Coronary artery (tissue), 2 donors: Measurements from ENCODE around the gene FAM221B.

ENCODE experiments used
- DNase-seq: peaks from one replicate; pipeline ENCODE4 v3.0.0-alpha.2; 2017; ENCODE audit warnings: low spot score
- H3K27ac ChIP-seq, 2 donors: fragments of 200-600 bp; sonication (generic); one replicate each; pipeline ENCODE4 v1.5.1; 2016 to 2019
- H3K4me3 ChIP-seq: fragments of 200-600 bp; sonication (generic); 2 replicates; pipeline ENCODE4 v1.5.1; 2016; ENCODE audit warnings: mild to moderate bottlenecking, moderate library complexity
- CTCF ChIP-seq: fragments of 200-600 bp; sonication (generic); IDR thresholded peaks from one replicate; pipeline ENCODE4 v1.5.1; 2019; ENCODE audit warnings: antibody characterized with exemption

FAM221B gene

GRCh38 chr9:35792024-35792813 is 36.3 kb downstream of the FAM221B start:
- no peak for TF ChIP-seq CTCF
- H3K4me3 ChIP-seq: peak overlapping the region; percentile 93
- no peak for DNase-seq
- peak overlapping the region; percentile 77 to 92 for H3K27ac ChIP-seq

DNA sequence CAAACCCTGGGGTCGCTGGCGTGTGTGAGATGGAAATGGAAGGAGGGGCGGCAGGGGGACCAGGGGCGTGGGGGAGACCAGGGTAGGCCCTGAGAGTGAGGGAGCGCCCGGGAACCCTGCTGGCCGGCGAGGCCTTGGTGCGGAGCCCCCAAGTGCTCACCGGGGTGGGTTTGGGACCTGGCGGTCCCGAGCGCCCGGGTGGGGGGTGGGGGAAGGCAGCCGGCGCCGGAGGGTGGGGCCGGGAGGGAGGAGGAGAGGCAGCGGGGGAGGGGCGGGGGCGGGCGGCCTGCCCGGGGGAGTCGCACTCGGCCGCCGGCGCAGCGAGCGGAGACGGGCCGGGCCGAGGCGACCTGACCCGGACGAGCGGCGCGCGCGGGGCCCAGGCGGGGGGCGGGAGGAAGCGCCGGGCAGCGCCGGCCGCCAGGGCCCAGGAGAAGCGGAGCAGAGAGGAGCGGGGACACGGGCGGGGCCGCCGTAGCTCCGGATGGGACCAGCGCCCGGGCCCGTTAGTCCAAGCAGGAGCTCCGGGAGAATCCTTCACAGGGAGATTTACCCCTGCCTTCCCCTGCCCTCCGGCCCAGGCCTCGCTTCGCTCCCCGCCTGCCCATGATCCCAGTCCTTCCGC is 37.1 kb downstream of the FAM221B start, which contains the start of gene NPR2:
NPR2 (plus strand) TSS at position 295 of the 625 bp plus-strand sequence. CDS start 818 bp downstream, outside the sequence.
- DNase-seq: no peak
- H3K4me3 ChIP-seq: peak within 1 kb of the TSS; percentile 93
- peak within 1 kb of the TSS; percentile 77 to 92 for H3K27ac ChIP-seq
- TF ChIP-seq CTCF: no peak

- Histone ChIP-seq H3K27ac (peak overlapping the region; percentile 77 to 92), H3K4me3 (peak overlapping the region; percentile 93)
- DNase-seq: no peak
- TF ChIP-seq CTCF: peak; percentile 84
These were observed 37.9 kb downstream of the FAM221B start for GRCh38 chr9:35790385-35791296.

DNA sequence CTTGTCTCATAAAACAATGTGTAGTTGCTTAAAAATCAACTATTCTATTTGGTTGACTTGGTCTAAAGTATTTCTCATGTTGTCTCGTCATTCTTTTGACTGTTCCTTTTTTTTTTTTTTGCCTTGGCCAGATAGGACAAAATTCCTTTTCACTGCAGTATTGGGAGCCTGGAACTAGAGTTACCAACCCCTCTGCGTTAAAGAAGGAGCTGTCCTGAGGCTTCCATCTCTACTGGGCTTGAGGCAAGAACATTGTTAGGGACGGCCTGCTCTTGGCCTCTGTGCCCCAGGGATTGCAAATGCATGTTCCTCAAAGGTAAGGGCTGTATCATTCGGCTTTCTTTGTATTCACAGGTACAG is 38.5 kb downstream of the FAM221B start:
- Histone ChIP-seq H3K27ac (no peak overlapping the region), H3K4me3 (no peak overlapping the region)
- DNase-seq: no peak
- TF ChIP-seq CTCF: no peak

DNA sequence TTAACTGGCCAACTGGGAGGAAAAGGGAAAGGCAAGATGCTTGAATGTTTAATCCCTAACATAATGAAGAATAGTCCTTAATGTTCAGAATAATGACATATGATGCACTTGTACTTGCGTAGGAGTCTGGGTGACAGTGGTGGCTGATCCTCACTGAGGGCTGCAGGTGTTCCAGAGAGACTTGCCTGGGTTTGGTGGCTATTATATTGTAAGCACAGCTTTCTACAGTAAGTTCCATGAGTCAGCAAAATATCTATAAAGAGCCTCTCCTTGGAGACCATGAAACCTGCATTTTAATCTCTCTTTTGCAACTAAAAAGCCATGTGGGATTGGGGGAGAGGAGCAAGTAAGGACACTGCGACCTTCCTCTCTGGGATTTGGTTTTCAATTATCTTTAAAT is 39.0 kb downstream of the FAM221B start:
- no peak for DNase-seq
- Histone ChIP-seq H3K27ac (no peak overlapping the region), H3K4me3 (no peak overlapping the region)
- TF ChIP-seq CTCF: no peak

DNA sequence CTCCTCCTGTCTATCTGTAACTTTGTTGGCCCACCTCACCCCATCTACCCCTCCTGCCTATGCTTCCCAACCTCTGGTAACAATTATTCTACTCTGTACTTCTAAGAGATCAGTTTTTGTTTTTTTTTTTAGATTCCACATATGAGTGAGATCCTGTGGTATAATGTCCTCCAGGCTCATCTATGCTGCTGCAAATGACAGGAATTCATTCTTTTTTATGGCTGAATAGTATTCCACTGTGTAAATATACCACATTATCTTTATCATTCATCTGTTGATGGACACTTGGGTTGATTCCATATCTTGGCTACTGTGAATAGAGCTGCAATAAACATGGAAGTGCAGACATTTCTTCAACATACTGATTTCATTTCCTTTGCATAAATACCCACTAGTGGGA is 45.1 kb downstream of the FAM221B start:
- no peak overlapping the region for H3K4me3 ChIP-seq
- no peak for TF ChIP-seq CTCF
- H3K27ac ChIP-seq: no peak overlapping the region
- no peak for DNase-seq
